Measurements from ENCODE around the gene RAPGEF4. TPM values are rescaled to one million over a fixed set of nuclear protein-coding genes. Genes with fewer than 3 reads are reported as not detected.
A peak's percentile ranks its signal among the peaks of the same experiment; 100 is the strongest.

The RAPGEF4 gene
- total RNA-seq, 4 donors from 2014 or later, result 3.7 to 8.9 (median 5.2) TPM

GRCh38 chr2:172878260-172878659, 142.6 kb downstream of the RAPGEF4 start:
- H3K27ac ChIP-seq (replicated peaks in 1 of 4), result no peak overlapping the region
- TF ChIP-seq EP300 (IDR thresholded peaks at IDR 0.05), result no peak
- TF ChIP-seq POLR2AphosphoS5 (IDR thresholded peaks at IDR 0.05), result no peak
- WGBS, result 38% methylated on average over 1 of the region's 1 CpG
- H3K27me3 ChIP-seq, result no peaks in the 10 kb centered on the region
- no peaks in the 10 kb centered on the region for H3K36me3 ChIP-seq
- no peaks in the 10 kb centered on the region for H3K9me3 ChIP-seq
- H3K4me1 ChIP-seq, result no peaks in the 10 kb centered on the region
- intact Hi-C loops (cut with DNase I), result no loop called here
- H3K4me3 ChIP-seq, result no peak overlapping the region
- no peak for DNase-seq (ENCODE audit: extremely low spot score)

GRCh38 chr2:172884336-172884735, 148.7 kb downstream of the RAPGEF4 start:
- peak; percentile 62 for DNase-seq (ENCODE audit: extremely low spot score)
- TF ChIP-seq CTCF (IDR thresholded peaks at IDR 0.05) (no peak), EP300 (IDR thresholded peaks at IDR 0.05) (no peak), POLR2A (IDR thresholded peaks at IDR 0.05; ENCODE audit: low read depth) (no peak), POLR2AphosphoS5 (IDR thresholded peaks at IDR 0.05) (no peak)
- H3K36me3 ChIP-seq, result no peaks in the 10 kb centered on the region
- WGBS, result 100% methylated on average over 1 of the region's 1 CpG
- no peaks in the 10 kb centered on the region for H3K27me3 ChIP-seq
- H3K9me3 ChIP-seq, result no peaks in the 10 kb centered on the region
- H3K27ac ChIP-seq (replicated peaks in 1 of 4), result no peak overlapping the region
- intact Hi-C loops (cut with DNase I), result no loop called here
- peaks cover 0 to 5% (median under 1%) of the 10 kb centered on the region in 4 donors for H3K4me1 ChIP-seq
- H3K4me3 ChIP-seq, result no peak overlapping the region

GRCh38 chr2:172885996-172886395, 150.4 kb downstream of the RAPGEF4 start:
- Histone ChIP-seq H3K9me3 (no peaks in the 10 kb centered on the region), H3K27ac (replicated peaks in 1 of 4) (no peak overlapping the region), H3K4me3 (no peak overlapping the region), H3K4me1 (peaks cover 0 to 18% (median 8%) of the 10 kb centered on the region in 4 donors), H3K36me3 (no peaks in the 10 kb centered on the region), H3K27me3 (no peaks in the 10 kb centered on the region)
- TF ChIP-seq POLR2AphosphoS5 (IDR thresholded peaks at IDR 0.05), result no peak
- TF ChIP-seq POLR2A (IDR thresholded peaks at IDR 0.05; ENCODE audit: low read depth), result no peak
- WGBS, result 86% methylated on average over 3 of the region's 3 CpGs
- intact Hi-C loops (cut with DNase I), result no loop called here
- no peak for DNase-seq (ENCODE audit: extremely low spot score)

- intact Hi-C loops (cut with DNase I), result no loop called here
- H3K4me1 ChIP-seq, result peaks cover 0 to 18% (median 8%) of the 10 kb centered on the region in 4 donors
- no peak overlapping the region for H3K27ac ChIP-seq (replicated peaks in 1 of 4)
- no peak overlapping the region for H3K4me3 ChIP-seq
- no peaks in the 10 kb centered on the region for H3K27me3 ChIP-seq
- no peaks in the 10 kb centered on the region for H3K36me3 ChIP-seq
- H3K9me3 ChIP-seq, result no peaks in the 10 kb centered on the region
- TF ChIP-seq POLR2A (IDR thresholded peaks at IDR 0.05; ENCODE audit: low read depth), result no peak
- no peak for TF ChIP-seq CTCF (IDR thresholded peaks at IDR 0.05)
- TF ChIP-seq EP300 (IDR thresholded peaks at IDR 0.05), result no peak
- no peak for TF ChIP-seq POLR2AphosphoS5 (IDR thresholded peaks at IDR 0.05)
- peak; percentile 64 for DNase-seq (ENCODE audit: extremely low spot score)
- 100% methylated on average over 2 of the region's 2 CpGs for WGBS
Measured at GRCh38 chr2:172887280-172887679, 151.6 kb downstream of the RAPGEF4 start.

GRCh38 chr2:172888714-172889669, 153.3 kb downstream of the RAPGEF4 start:
- peak; percentile 64 for DNase-seq (ENCODE audit: extremely low spot score)
- intact Hi-C loops (cut with DNase I), result no loop called here

More at GRCh38 chr2:172888714-172889669, 153.3 kb downstream of the RAPGEF4 start:
- Histone ChIP-seq H3K36me3 (no peaks in the 10 kb centered on the region), H3K4me1 (peaks cover 0 to 18% (median 8%) of the 10 kb centered on the region in 4 donors), H3K4me3 (no peak overlapping the region), H3K27ac (replicated peaks in 1 of 4) (no peak overlapping the region), H3K27me3 (no peaks in the 10 kb centered on the region), H3K9me3 (no peaks in the 10 kb centered on the region)
- TF ChIP-seq CTCF (IDR thresholded peaks at IDR 0.05) (no peak), POLR2AphosphoS5 (IDR thresholded peaks at IDR 0.05) (no peak), EP300 (IDR thresholded peaks at IDR 0.05) (no peak), POLR2A (IDR thresholded peaks at IDR 0.05; ENCODE audit: low read depth) (no peak)
- WGBS, result 70% methylated on average over 10 of the region's 10 CpGs

Data from esophagus muscularis mucosa (tissue), 4 donors.